Measurements from ENCODE around the gene SMAP1.

Gene SMAP1

GRCh38 chr6:70684794-70685493, 17.3 kb downstream of the SMAP1 start:
- no peak for DNase-seq (ENCODE audit: low spot score)

GRCh38 chr6:70685494-70686180, 18.0 kb downstream of the SMAP1 start:
- DNase-seq (ENCODE audit: low spot score), result no peak

GRCh38 chr6:70686548-70687133, 19.0 kb downstream of the SMAP1 start:
- peak; percentile 55 for DNase-seq (ENCODE audit: low spot score)

GRCh38 chr6:70693887-70694286, 26.2 kb downstream of the SMAP1 start:
- DNase-seq (ENCODE audit: low spot score), result no peak

GRCh38 chr6:70694371-70694770, 26.7 kb downstream of the SMAP1 start:
- no peak for DNase-seq (ENCODE audit: low spot score)

- DNase-seq (ENCODE audit: low spot score), result no peak
These were observed 33.5 kb downstream of the SMAP1 start for GRCh38 chr6:70700922-70701876.

GRCh38 chr6:70705772-70706171, 38.1 kb downstream of the SMAP1 start:
- no peak for DNase-seq (ENCODE audit: low spot score)

- DNase-seq (ENCODE audit: low spot score), result peak; percentile 38
These were observed 38.9 kb downstream of the SMAP1 start for GRCh38 chr6:70706491-70707123.

GRCh38 chr6:70707893-70708292, 40.2 kb downstream of the SMAP1 start:
- DNase-seq (ENCODE audit: low spot score), result no peak

GRCh38 chr6:70708448-70708847, 40.8 kb downstream of the SMAP1 start:
- DNase-seq (ENCODE audit: low spot score), result no peak

GRCh38 chr6:70709826-70710225, 42.1 kb downstream of the SMAP1 start:
- DNase-seq (ENCODE audit: low spot score), result no peak

GRCh38 chr6:70714716-70715257, 47.1 kb downstream of the SMAP1 start:
- no peak for DNase-seq (ENCODE audit: low spot score)

GRCh38 chr6:70717038-70717801, 49.5 kb downstream of the SMAP1 start:
- peak; percentile 7 for DNase-seq (ENCODE audit: low spot score)

- DNase-seq (ENCODE audit: low spot score), result no peak
These were observed 56.8 kb downstream of the SMAP1 start for GRCh38 chr6:70724524-70724923.

- no peak for DNase-seq (ENCODE audit: low spot score)
These were observed 58.2 kb downstream of the SMAP1 start for GRCh38 chr6:70725817-70726415.

GRCh38 chr6:70734381-70734780, 66.7 kb downstream of the SMAP1 start:
- DNase-seq (ENCODE audit: low spot score), result no peak

GRCh38 chr6:70734979-70735378, 67.3 kb downstream of the SMAP1 start:
- no peak for DNase-seq (ENCODE audit: low spot score)

GRCh38 chr6:70735513-70735912, 67.8 kb downstream of the SMAP1 start:
- DNase-seq (ENCODE audit: low spot score), result no peak

GRCh38 chr6:70738028-70738427, 70.3 kb downstream of the SMAP1 start:
- no peak for DNase-seq (ENCODE audit: low spot score)

- no peak for DNase-seq (ENCODE audit: low spot score)
These were observed 71.9 kb downstream of the SMAP1 start for GRCh38 chr6:70739534-70739933.

Measured in kidney capillary endothelial cell (primary cell).